ENCODE measurements around the gene WFS1. TPM values are rescaled to one million over a fixed set of nuclear protein-coding genes. Genes with fewer than 3 reads are reported as not detected.

Gene WFS1
- total and polyA plus RNA-seq, 9 of the 15 experiments (the other 6 are each of a cell fraction or from before 2014, with no cell fraction given) = 0.01 to 0.29 (median 0.03) TPM; not detected in 5

DNA sequence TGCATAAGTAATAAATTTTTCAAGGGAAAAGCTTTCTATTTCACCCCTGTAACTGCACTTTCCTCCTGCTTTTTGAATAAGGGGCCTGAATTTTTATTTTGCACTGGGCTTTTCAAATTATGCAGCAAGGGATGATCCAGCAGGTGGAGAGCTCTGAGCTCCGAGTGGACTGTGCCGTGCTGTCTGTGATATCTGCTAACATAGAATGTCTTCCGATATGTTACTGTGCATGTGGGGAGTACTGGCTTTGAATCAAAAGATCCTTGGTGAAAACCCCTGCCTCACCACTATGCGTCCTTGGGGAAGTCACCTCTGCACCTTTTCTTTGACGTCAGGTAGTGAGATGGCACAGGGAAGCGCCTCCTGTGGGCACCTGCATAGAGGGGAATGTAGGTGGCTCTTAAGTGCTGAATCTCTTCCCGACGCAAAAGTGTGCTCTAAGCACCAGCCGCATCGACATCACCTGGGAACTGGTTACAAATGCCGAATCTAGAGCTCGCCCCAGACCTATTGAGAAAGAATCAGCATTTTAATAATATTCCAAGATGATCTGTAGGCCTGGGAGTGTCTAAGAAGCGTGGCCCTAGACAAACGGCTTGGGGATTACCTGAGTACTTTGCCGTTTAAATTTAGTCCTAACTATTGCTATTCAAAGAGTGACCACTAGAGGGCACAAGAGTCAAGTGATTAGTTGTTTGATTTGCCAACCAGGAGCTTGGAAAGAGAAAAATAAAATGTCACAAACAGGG lies 19.2 kb upstream of the WFS1 start (continued):
- TF ChIP-seq, protein P1, sequence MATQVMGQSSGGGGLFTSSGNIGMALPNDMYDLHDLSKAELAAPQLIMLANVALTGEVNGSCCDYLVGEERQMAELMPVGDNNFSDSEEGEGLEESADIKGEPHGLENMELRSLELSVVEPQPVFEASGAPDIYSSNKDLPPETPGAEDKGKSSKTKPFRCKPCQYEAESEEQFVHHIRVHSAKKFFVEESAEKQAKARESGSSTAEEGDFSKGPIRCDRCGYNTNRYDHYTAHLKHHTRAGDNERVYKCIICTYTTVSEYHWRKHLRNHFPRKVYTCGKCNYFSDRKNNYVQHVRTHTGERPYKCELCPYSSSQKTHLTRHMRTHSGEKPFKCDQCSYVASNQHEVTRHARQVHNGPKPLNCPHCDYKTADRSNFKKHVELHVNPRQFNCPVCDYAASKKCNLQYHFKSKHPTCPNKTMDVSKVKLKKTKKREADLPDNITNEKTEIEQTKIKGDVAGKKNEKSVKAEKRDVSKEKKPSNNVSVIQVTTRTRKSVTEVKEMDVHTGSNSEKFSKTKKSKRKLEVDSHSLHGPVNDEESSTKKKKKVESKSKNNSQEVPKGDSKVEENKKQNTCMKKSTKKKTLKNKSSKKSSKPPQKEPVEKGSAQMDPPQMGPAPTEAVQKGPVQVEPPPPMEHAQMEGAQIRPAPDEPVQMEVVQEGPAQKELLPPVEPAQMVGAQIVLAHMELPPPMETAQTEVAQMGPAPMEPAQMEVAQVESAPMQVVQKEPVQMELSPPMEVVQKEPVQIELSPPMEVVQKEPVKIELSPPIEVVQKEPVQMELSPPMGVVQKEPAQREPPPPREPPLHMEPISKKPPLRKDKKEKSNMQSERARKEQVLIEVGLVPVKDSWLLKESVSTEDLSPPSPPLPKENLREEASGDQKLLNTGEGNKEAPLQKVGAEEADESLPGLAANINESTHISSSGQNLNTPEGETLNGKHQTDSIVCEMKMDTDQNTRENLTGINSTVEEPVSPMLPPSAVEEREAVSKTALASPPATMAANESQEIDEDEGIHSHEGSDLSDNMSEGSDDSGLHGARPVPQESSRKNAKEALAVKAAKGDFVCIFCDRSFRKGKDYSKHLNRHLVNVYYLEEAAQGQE (IDR thresholded peaks at IDR 0.05; ENCODE audit: borderline replicate concordance) = peak; percentile 67; the same call in 1 of the 2 replicates
- TF ChIP-seq, protein P1 (CRISPR knock-in tag; IDR thresholded peaks at IDR 0.05; ENCODE audit: low read depth) = no peak
- TF ChIP-seq RBM14 (IDR thresholded peaks at IDR 0.05; ENCODE audit: borderline replicate concordance, insufficient read depth, low read depth, low read length) (no peak), SMC3 (conservative IDR thresholded peaks at IDR 0.05; ENCODE audit: insufficient read depth, low read depth, low read length) (peak; percentile 61), CTCF (IDR thresholded peaks at IDR 0.05 in 2 of 3, conservative IDR thresholded peaks at IDR 0.05 in 1 of 3; ENCODE audit: insufficient read depth in 2 of 3, low read depth in 1 of 3, low read length in 3 of 3) (peak; percentile 68 to 90 (median 75)), POLR3G (IDR thresholded peaks at IDR 0.05; ENCODE audit: extremely low read depth, insufficient read length, insufficient replicate concordance) (no peak)

Measured in K562 (cell line).